B cell (primary cell): ENCODE data around the gene CCDC106. TPM values are rescaled to one million over a fixed set of nuclear protein-coding genes. Genes with fewer than 3 reads are reported as not detected.
A peak's percentile ranks its signal among the peaks of the same experiment; 100 is the strongest.

Experiments
- ATAC-seq: fragments of 200-7000 bp; cut with Tn5 transposase; one replicate; pipeline ENCODE4 v1.10.0; 2021; ENCODE audit warnings: low read depth, mild to moderate bottlenecking, moderate number of reproducible peaks, moderate library complexity
- CTCF ChIA-PET: fragments of 350-600 bp; sonication (Branson Sonifier 250); formaldehyde crosslinking; loops from one replicate; lab custom pipeline; 2021; ENCODE audit warnings: antibody characterized with exemption, inconsistent platforms; lab: Charles Lee
- POLR2A ChIA-PET: fragments of 350-600 bp; sonication (Branson Sonifier 250); formaldehyde crosslinking; loops from one replicate; lab custom pipeline; 2021; ENCODE audit warnings: antibody characterized with exemption; lab: Charles Lee
- DNase-seq: peaks from one replicate; pipeline ENCODE4 v3.0.0; 2013
- H2AFZ ChIP-seq: 2 replicates; pipeline ENCODE4 v1.6.1; 2012; ENCODE audit warnings: mild to moderate bottlenecking, low read depth, low read length; ENCODE audit not compliant: insufficient read depth, poor library complexity, severe bottlenecking
- H3K27ac ChIP-seq, 2 donors: 1 replicate in 1 of 2; 2 replicates in 1 of 2; pipeline ENCODE4 v1.5.1; 2012 to 2013; ENCODE audit warnings: low read length in 2 of 2, mild to moderate bottlenecking in 2 of 2, moderate library complexity in 1 of 2
- H3K27me3 ChIP-seq, 4 experiments: fragments of 200-600 bp in 1 of 4; sonication (generic) in 1 of 4; replicated peaks in 1 of 4; 1 replicate in 2 of 4; 2 replicates in 2 of 4; pipeline versions ENCODE4 v1.6.1 to v1.7.0; 2013 to 2016; ENCODE audit warnings: low read length in 3 of 4, mild to moderate bottlenecking in 2 of 4, mixed read lengths in 1 of 4, moderate library complexity in 1 of 4; ENCODE audit not compliant: insufficient read depth in 4 of 4, control insufficient read depth in 3 of 4; ENCODE audit errors: control extremely low read depth in 1 of 4
- H3K36me3 ChIP-seq, 2 experiments: replicated peaks in 1 of 2; 1 replicate in 1 of 2; 2 replicates in 1 of 2; pipeline versions ENCODE4 v1.6.1 to v1.7.1; 2013; ENCODE audit warnings: low read length in 1 of 2; ENCODE audit not compliant: insufficient read depth in 2 of 2, control insufficient read depth in 1 of 2; ENCODE audit errors: control extremely low read depth in 1 of 2, extremely low read depth in 1 of 2
- H3K4me1 ChIP-seq, 2 donors: fragments of 200-600 bp in 1 of 2; sonication (generic) in 1 of 2; 1 replicate in 1 of 2; 2 replicates in 1 of 2; pipeline versions ENCODE4 v1.5.1 to v1.6.1; 2013 to 2017; ENCODE audit warnings: low read length in 2 of 2; ENCODE audit not compliant: control insufficient read depth in 2 of 2, insufficient read depth in 2 of 2
- H3K4me2 ChIP-seq: replicated peaks from 2 replicates; pipeline ENCODE3; 2012; ENCODE audit warnings: mild to moderate bottlenecking, low read depth, low read length; ENCODE audit not compliant: poor library complexity, severe bottlenecking
- H3K4me3 ChIP-seq, 5 experiments: fragments of 200-600 bp in 1 of 5; sonication (generic) in 1 of 5; 1 replicate in 3 of 5; 2 replicates in 2 of 5; pipeline versions ENCODE4 v1.5.1 to v1.7.0; 2011 to 2016; ENCODE audit warnings: low read length in 4 of 5, mild to moderate bottlenecking in 4 of 5, low read depth in 2 of 5, control low read depth in 1 of 5, moderate library complexity in 1 of 5; ENCODE audit not compliant: insufficient read depth in 1 of 5; ENCODE audit errors: control extremely low read depth in 1 of 5, extremely low read depth in 1 of 5
- H3K79me2 ChIP-seq: fragments of 200-600 bp; sonication (generic); one replicate; pipeline ENCODE4 v1.6.0; 2016; ENCODE audit warnings: low read length; ENCODE audit not compliant: control insufficient read depth, insufficient read depth
- H3K9ac ChIP-seq: fragments of 200-600 bp; sonication (generic); 2 replicates; pipeline ENCODE4 v1.6.1; 2017; ENCODE audit warnings: mild to moderate bottlenecking, low read length, moderate library complexity
- H3K9me3 ChIP-seq, 3 donors: one replicate each; pipeline versions ENCODE4 v1.6.1 to v1.7.1; 2013; ENCODE audit warnings: low read length in 2 of 3; ENCODE audit not compliant: control insufficient read depth in 2 of 3, insufficient read depth in 1 of 3; ENCODE audit errors: control extremely low read depth in 1 of 3
- H4K20me1 ChIP-seq: 2 replicates; pipeline ENCODE4 v1.6.0; 2012; ENCODE audit warnings: mild to moderate bottlenecking, low read length; ENCODE audit not compliant: insufficient read depth, control insufficient read depth, poor library complexity, severe bottlenecking
- H3K27ac Mint-ChIP-seq: one replicate; pipeline ENCODE4 v1.8.0; 2021; ENCODE audit warnings: mixed read lengths
- H3K27me3 Mint-ChIP-seq: one replicate; pipeline ENCODE4 v1.8.0; 2021; ENCODE audit warnings: mixed read lengths
- H3K4me1 Mint-ChIP-seq: one replicate; pipeline ENCODE4 v1.8.0; 2021; ENCODE audit warnings: mixed read lengths
- H3K4me3 Mint-ChIP-seq: one replicate; pipeline ENCODE4 v1.8.0; 2021; ENCODE audit warnings: mixed read lengths
- H3K9me3 Mint-ChIP-seq: one replicate; pipeline ENCODE4 v1.8.0; 2022; ENCODE audit warnings: mixed read lengths; ENCODE audit not compliant: insufficient read depth
- EZH2 ChIP-seq: IDR thresholded peaks from 2 replicates; pipeline ENCODE4 v1.6.1; 2012; ENCODE audit warnings: borderline replicate concordance, low read depth, mild to moderate bottlenecking, moderate library complexity, low read length; ENCODE audit not compliant: insufficient read depth, poor library complexity, severe bottlenecking
- WGBS: methylation state at CpG from one replicate; pipeline ENCODE4 v1.1.5; 2013; ENCODE audit warnings: missing lambda C conversion rate; ENCODE audit not compliant: insufficient coverage; 5-methylcytosine and 5-hydroxymethylcytosine counted together
- intact Hi-C: fragments of 100-400 bp; cut with micrococcal nuclease; formaldehyde crosslinking; loops from one replicate; pipeline ENCODE4 v1.10.0; 2022
- polyA plus RNA-seq: library from polyadenylated mRNA; depleted of rRNA; stranded (reverse); fragments of >200 nt; gene quantifications from 2 replicates; pipeline ENCODE4 v1.2.3, GENCODE V29; 2012
- total RNA-seq, 2 donors: library from RNA; stranded (reverse); fragments of 120-200 nt in 1 of 2; gene quantifications; 1 replicate in 1 of 2; 2 replicates in 1 of 2; pipeline versions ENCODE4 v1.2.3 to v1.2.4, GENCODE V29; 2013 to 2022
- TF ChIP-seq, protein P1 (sequence below): fragments of 200-600 bp; IDR thresholded peaks from one replicate; pipeline ENCODE4 v1.8.0; 2022; ENCODE audit warnings: antibody characterized with exemption, mild to moderate bottlenecking

Gene CCDC106
- total and polyA plus RNA-seq, 2 donors (not counting 1 experiment from before 2014, with no cell fraction given) = 25.2 to 52.1 TPM

DNA sequence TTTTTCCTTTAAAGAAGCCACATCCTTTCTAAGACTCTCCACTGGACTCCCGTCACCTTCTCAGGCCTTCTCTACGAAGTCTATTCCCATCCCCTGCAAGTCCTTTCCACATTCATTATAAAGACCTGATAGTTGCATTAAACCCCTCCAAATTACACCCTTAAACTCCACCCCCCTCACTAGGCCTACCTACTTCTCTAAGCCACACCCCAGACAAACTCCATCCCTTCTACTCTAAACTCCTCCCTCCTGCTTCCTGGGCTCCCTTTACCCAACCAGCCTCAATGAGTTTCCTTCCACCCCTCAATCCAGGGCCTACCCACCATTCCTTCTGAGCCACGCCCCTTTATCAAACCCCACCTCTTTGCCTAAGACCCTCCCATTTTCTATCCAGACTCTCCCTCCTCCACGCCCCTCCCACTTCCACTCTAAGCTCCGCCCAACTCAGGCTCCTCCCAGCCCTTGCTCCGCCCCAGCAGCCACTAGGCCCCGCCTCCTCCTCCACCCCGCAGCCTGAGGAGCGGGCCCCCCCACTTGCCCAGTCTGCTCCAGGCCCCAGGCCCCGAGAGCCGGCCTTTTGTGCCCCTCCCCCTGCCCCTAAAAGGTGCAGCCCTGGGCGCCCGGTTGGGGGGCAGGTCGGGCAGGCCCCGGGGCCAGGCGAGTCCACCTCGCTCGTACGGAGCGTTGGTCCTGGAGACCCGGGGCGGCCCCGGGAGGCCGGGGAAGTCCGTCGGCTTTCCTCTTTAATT lies 49.1 kb upstream of the CCDC106 start:
- POLR2A ChIA-PET = interaction anchor here (0.5 to 2.8 kb wide), 26 partner anchors 11 to 1438 kb away, joined by 3 to 58 read pairs (median 4); partner anchors contain the start of genes ISOC2, KMT5C, NAT14 and PPP6R1
- Histone ChIP-seq H4K20me1 (no peaks in the 10 kb centered on the region), H3K4me3 (peak overlapping the region in 4 of 5 experiments; percentile 82 to 97 (median 86)), H3K27ac (peak overlapping the region; percentile 86 to 94), H3K79me2 (no peaks in the 10 kb centered on the region), H3K4me2 (peak overlapping the region; percentile 83), H3K9ac (peak overlapping the region; percentile 88), H3K9me3 (peaks cover 0 to 6% (median 0%) of the 10 kb centered on the region in 3 donors), H2AFZ (peak overlapping the region; percentile 92), H3K27me3 (no peaks in the 10 kb centered on the region), H3K4me1 (peaks cover 6 to 16% of the 10 kb centered on the region in 2 donors), H3K36me3 (peaks cover 0 to 19% of the 10 kb centered on the region in 2 experiments)
- DNase-seq = peak; percentile 97
- H3K9me3 Mint-ChIP-seq = no peaks in the 10 kb centered on the region
- 9% methylated on average over 24 of the region's 26 CpGs for WGBS
- H3K27ac Mint-ChIP-seq = peak overlapping the region; percentile 99
- intact Hi-C loops = loop anchor here (1.0 to 5.0 kb wide), 5 partner anchors 12 to 192 kb away; partner anchors contain the start of genes UBE2S, ZNF579, ZNF628 and ZNF784
- H3K4me1 Mint-ChIP-seq = peaks cover 21% of the 10 kb centered on the region
- peak overlapping the region; percentile 100 for H3K4me3 Mint-ChIP-seq
- CTCF ChIA-PET = interaction anchor here (0.7 to 2.0 kb wide), 10 partner anchors 14 to 131 kb away, joined by 3 to 11 read pairs (median 4); partner anchors contain the start of gene ZNF784
- TF ChIP-seq, protein P1, sequence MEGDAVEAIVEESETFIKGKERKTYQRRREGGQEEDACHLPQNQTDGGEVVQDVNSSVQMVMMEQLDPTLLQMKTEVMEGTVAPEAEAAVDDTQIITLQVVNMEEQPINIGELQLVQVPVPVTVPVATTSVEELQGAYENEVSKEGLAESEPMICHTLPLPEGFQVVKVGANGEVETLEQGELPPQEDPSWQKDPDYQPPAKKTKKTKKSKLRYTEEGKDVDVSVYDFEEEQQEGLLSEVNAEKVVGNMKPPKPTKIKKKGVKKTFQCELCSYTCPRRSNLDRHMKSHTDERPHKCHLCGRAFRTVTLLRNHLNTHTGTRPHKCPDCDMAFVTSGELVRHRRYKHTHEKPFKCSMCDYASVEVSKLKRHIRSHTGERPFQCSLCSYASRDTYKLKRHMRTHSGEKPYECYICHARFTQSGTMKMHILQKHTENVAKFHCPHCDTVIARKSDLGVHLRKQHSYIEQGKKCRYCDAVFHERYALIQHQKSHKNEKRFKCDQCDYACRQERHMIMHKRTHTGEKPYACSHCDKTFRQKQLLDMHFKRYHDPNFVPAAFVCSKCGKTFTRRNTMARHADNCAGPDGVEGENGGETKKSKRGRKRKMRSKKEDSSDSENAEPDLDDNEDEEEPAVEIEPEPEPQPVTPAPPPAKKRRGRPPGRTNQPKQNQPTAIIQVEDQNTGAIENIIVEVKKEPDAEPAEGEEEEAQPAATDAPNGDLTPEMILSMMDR = no peak
- TF ChIP-seq EZH2 = no peak
- H3K27me3 Mint-ChIP-seq = no peaks in the 10 kb centered on the region
- ATAC-seq = peak; percentile 72
